COR-L47 (cell line): ENCODE data around the gene UVSSA.
"Not testable (repeated sequence)": the region's sequence is repeated elsewhere in the genome, so short reads cannot be mapped to it uniquely, and the experiment has no call there.

Experiments used
- DNase-seq: peaks from one replicate; lab custom pipeline; 2025; lab: John Stamatoyannopoulos, UW

Gene UVSSA

DNA sequence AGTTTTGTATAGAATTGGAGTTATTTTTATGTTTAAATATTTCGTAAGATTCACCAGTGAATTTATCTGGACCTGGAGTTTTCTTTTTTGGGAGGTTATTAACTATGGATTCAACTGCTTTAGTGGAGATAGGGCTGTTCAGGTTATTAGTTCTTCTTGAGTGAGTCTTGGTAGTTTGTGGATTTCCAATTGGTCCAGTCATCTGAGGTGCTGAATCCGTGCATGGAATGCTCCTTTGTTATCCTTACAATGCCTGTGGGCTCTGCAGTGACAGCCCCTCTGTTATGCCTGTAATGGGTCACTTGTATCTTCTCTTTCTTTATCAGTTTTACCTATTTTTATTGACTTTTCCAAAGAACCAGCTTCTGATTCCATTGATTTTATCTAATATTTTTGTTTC, 74.6 kb downstream of the UVSSA start:
- no peak for DNase-seq

DNA sequence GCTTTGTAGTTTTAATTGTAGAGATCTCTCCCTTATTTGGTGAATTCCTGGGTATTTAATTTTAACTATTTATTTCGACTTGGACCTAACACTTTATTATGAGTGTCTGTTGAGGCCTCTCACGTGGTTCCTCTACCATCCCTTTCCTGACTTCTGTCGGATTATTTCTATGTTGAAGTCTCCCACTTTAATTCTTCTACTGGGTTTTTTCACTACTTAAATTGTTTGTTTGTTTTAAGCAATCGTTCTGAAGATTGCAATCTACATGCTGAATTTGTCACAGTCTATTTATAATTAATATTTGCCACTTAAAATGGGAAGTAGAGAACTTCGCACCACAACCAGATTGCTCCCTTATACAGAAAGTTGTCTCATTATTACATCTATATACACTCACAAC, 80.0 kb downstream of the UVSSA start:
- DNase-seq: no peak

DNA sequence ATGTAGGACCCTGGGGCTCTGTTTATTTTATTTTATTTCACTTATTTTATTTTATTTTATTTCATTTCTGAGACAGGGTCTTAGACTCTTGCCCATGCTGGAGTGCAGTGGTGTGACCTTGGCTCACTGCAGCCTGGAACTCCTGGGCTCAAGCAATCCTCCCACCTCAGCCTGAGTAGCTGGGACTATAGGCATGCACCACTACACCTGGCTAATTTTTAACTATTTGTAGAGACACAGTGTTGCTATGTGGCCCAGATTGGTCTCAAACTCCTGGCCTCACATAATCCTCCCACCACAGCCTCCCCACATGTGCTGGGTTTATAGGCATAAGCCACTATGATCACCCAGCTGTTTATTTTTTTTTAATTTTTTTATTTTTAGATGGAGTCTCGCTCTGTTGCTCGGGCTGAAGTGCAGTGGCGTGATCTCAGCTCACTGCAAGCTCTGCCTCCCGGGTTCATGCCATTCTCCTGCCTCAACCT, 96.7 kb downstream of the UVSSA start:
- not testable (repeated sequence) for DNase-seq
